Smooth muscle cell (in vitro differentiated cells): ENCODE data around the gene HOXB3. TPM values are rescaled to one million over a fixed set of nuclear protein-coding genes. Genes with fewer than 3 reads are reported as not detected.

Experiments used
- DNase-seq: peaks from one replicate; lab custom pipeline; 2025; ENCODE audit not compliant: unreplicated experiment; lab: John Stamatoyannopoulos, UW
- H2AFZ ChIP-seq: fragments of 200-600 bp; sonication (generic); 2 replicates; pipeline ENCODE4 v1.6.0; 2016; ENCODE audit warnings: antibody characterized with exemption, low read depth, mild to moderate bottlenecking
- H3F3A ChIP-seq: fragments of 200-600 bp; sonication (generic); 2 replicates; pipeline ENCODE4 v1.6.0; 2017; ENCODE audit warnings: antibody characterized with exemption, low read depth
- H3K27ac ChIP-seq: fragments of 200-600 bp; sonication (generic); 2 replicates; pipeline ENCODE4 v1.5.1; 2016; ENCODE audit warnings: low read depth, mild to moderate bottlenecking
- H3K27me3 ChIP-seq: fragments of 200-600 bp; sonication (generic); 2 replicates; pipeline ENCODE4 v1.6.1; 2016; ENCODE audit warnings: low read depth, mild to moderate bottlenecking
- H3K36me3 ChIP-seq: fragments of 200-600 bp; sonication (generic); 2 replicates; pipeline ENCODE4 v1.5.1; 2016; ENCODE audit warnings: low read depth
- H3K4me1 ChIP-seq: fragments of 200-600 bp; sonication (generic); 2 replicates; pipeline ENCODE4 v1.5.1; 2016; ENCODE audit warnings: low read depth
- H3K4me2 ChIP-seq: fragments of 200-600 bp; sonication (generic); 2 replicates; pipeline ENCODE4 v1.6.0; 2016; ENCODE audit warnings: mild to moderate bottlenecking
- H3K4me3 ChIP-seq: fragments of 200-600 bp; sonication (generic); 2 replicates; pipeline ENCODE4 v1.5.1; 2016; ENCODE audit warnings: mild to moderate bottlenecking
- H3K79me2 ChIP-seq: fragments of 200-600 bp; sonication (generic); 2 replicates; pipeline ENCODE4 v1.6.0; 2016; ENCODE audit warnings: low read depth, mild to moderate bottlenecking
- H3K9ac ChIP-seq: fragments of 200-600 bp; sonication (generic); 2 replicates; pipeline ENCODE4 v1.6.0; 2016; ENCODE audit warnings: low read depth
- H3K9me3 ChIP-seq: fragments of 200-600 bp; sonication (generic); replicated peaks from 2 replicates; pipeline ENCODE4 v1.5.1; 2016; ENCODE audit warnings: low read depth
- H4K20me1 ChIP-seq: fragments of 200-600 bp; sonication (generic); 2 replicates; pipeline ENCODE4 v1.6.0; 2016; ENCODE audit warnings: low read depth
- CTCF ChIP-seq: fragments of 200-600 bp; sonication (generic); IDR thresholded peaks from 2 replicates; pipeline ENCODE4 v1.5.1; 2017; ENCODE audit warnings: borderline replicate concordance, mild to moderate bottlenecking, antibody characterized with exemption; ENCODE audit not compliant: insufficient read depth, poor library complexity, severe bottlenecking
- WGBS: methylation state at CpG from one replicate; pipeline ENCODE4 v1.1.7; 2016; ENCODE audit warnings: low lambda C conversion rate; 5-methylcytosine and 5-hydroxymethylcytosine counted together
- microRNA counts: library from miRNA; unstranded; fragments of <30 nt; microRNA quantifications from one replicate; lab custom pipeline; 2016
- microRNA-seq: library from miRNA; unstranded; fragments of <30 nt; microRNA quantifications from one replicate; pipeline ENCODE4, GENCODE V29; 2016; ENCODE audit warnings: borderline number of aligned reads
- polyA plus RNA-seq: library from polyadenylated mRNA; unstranded; fragments of >200 nt; fragmentation: Nextera tagmentation; extraction: Ambion mirVana; gene quantifications from 2 replicates; pipeline ENCODE4 v1.2.1, GENCODE V29; 2016
- small RNA-seq: library from RNA; depleted of rRNA; stranded (forward); fragments of <200 nt; gene quantifications from one replicate; pipeline ENCODE3, GENCODE V24; 2014
- total RNA-seq: library from RNA; depleted of rRNA; stranded (reverse); fragments of >200 nt; gene quantifications from 2 replicates; pipeline ENCODE4 v1.2.3, GENCODE V29; 2014

HOXB3 gene
- total and polyA plus RNA-seq, 2 experiments from 2014 or later: 2.8 to 5.1 TPM

- Histone ChIP-seq H3K27ac (peak overlapping the region; percentile 92), H3K79me2 (no peaks in the 10 kb centered on the region), H3K4me1 (peaks cover 25% of the 10 kb centered on the region), H3K4me2 (peak overlapping the region; percentile 61), H3K36me3 (no peaks in the 10 kb centered on the region), H3F3A (peaks cover 56% of the 10 kb centered on the region), H3K27me3 (no peaks in the 10 kb centered on the region), H2AFZ (no peak overlapping the region), H3K9ac (peak overlapping the region; percentile 30), H4K20me1 (no peaks in the 10 kb centered on the region), H3K4me3 (no peak overlapping the region), H3K9me3 (no peaks in the 10 kb centered on the region)
- no peak for TF ChIP-seq CTCF
- DNase-seq: no peak
- 48% methylated on average over 5 of the region's 5 CpGs for WGBS
Observed at GRCh38 chr17:48499735-48500434, 90.2 kb downstream of the HOXB3 start.

DNA sequence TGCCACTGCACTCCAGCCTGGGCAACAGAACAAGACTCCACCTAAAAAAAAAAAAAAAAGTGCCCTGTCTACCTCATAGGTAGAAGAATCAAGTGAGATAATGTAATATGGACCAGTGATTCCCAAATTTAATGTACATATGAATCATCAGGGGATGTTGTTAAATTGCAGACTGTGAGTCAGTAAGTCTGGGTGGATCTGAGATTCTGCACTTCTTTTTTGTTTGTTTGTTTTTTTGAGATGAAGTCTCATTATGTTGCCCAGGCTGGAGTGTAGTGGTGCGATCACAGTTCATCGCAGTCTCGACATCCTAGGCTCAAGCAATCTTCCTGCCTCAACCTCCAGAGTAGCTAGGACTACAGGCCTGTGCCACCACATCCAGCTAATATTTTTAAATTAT is 90.8 kb downstream of the HOXB3 start:
- Histone ChIP-seq H4K20me1 (no peaks in the 10 kb centered on the region), H3K4me3 (no peak overlapping the region), H3K9me3 (no peaks in the 10 kb centered on the region), H3K4me1 (peaks cover 25% of the 10 kb centered on the region), H3K27ac (peak overlapping the region; percentile 92), H3K36me3 (no peaks in the 10 kb centered on the region), H2AFZ (no peak overlapping the region), H3K4me2 (peak overlapping the region; percentile 61), H3K9ac (no peak overlapping the region), H3F3A (peaks cover 52% of the 10 kb centered on the region), H3K27me3 (no peaks in the 10 kb centered on the region), H3K79me2 (no peaks in the 10 kb centered on the region)
- DNase-seq: no peak
- WGBS: 23% methylated on average over 3 of the region's 3 CpGs
- no peak for TF ChIP-seq CTCF

MicroRNAs within 50 kb of the gene (microRNA counts, 767-probe panel; counts per million panel counts)
- 7,929 counts per million, percentile 53 among the panel's probes with 10 or more counts for microRNA hsa-miR-10a-5p (lab: Ali Mortazavi, UCI)

Small RNA genes within 50 kb of the gene (microRNA-seq; reads per million reads assigned to microRNA genes)
- gene MIR196A1: 26.9 reads per million, percentile 35 among the genes with 10 or more reads in this experiment

Small RNA genes within 50 kb of the gene (small RNA-seq; reads per million reads assigned to genes)
- 3.4 reads per million, percentile 55 among the genes with 10 or more reads in this experiment for gene MIR196A1

Other genes starting within 250 kb of the HOXB3 start
- not detected in 2 replicates for gene SKAP1, start 160.0 kb downstream of the HOXB3 start, total RNA-seq
- gene SKAP1, start 160.0 kb downstream of the HOXB3 start, polyA plus RNA-seq: not detected in 2 replicates
- not detected in 2 replicates for gene HOXB1, start 59.2 kb downstream of the HOXB3 start, total RNA-seq
- not detected in 2 replicates for gene HOXB1, start 59.2 kb downstream of the HOXB3 start, polyA plus RNA-seq
- 16.9 and 40.4 TPM in 2 replicates for gene HOXB2, start 45.1 kb downstream of the HOXB3 start, total RNA-seq
- gene HOXB2, start 45.1 kb downstream of the HOXB3 start, polyA plus RNA-seq: 26.5 and 35.6 TPM in 2 replicates
- 0.72 and 2.6 TPM in 2 replicates for gene HOXB4, start 11.9 kb downstream of the HOXB3 start, total RNA-seq
- 0.96 and 1.0 TPM in 2 replicates for gene HOXB4, start 11.9 kb downstream of the HOXB3 start, polyA plus RNA-seq
- gene HOXB5, start 3.5 kb upstream of the HOXB3 start, total RNA-seq: 0.49 and 0.94 TPM in 2 replicates
- gene HOXB5, start 3.5 kb upstream of the HOXB3 start, polyA plus RNA-seq: 1.4 and 1.8 TPM in 2 replicates
- gene HOXB6, start 14.7 kb upstream of the HOXB3 start, total RNA-seq: 6.3 and 7.2 TPM in 2 replicates
- gene HOXB6, start 14.7 kb upstream of the HOXB3 start, polyA plus RNA-seq: 9.3 and 10.3 TPM in 2 replicates
- gene HOXB7, start 20.8 kb upstream of the HOXB3 start, total RNA-seq: 13.7 and 16.1 TPM in 2 replicates
- 29.7 and 33.4 TPM in 2 replicates for gene HOXB7, start 20.8 kb upstream of the HOXB3 start, polyA plus RNA-seq
- gene HOXB8, start 25.1 kb upstream of the HOXB3 start, total RNA-seq: 2.0 and 3.8 TPM in 2 replicates
- gene HOXB8, start 25.1 kb upstream of the HOXB3 start, polyA plus RNA-seq: 0.15 and 0.94 TPM in 2 replicates
- gene HOXB9, start 36.1 kb upstream of the HOXB3 start, total RNA-seq: 24.3 and 25.8 TPM in 2 replicates
- 6.9 and 13.8 TPM in 2 replicates for gene HOXB9, start 36.1 kb upstream of the HOXB3 start, polyA plus RNA-seq
- not detected in 2 replicates for gene PRAC1, start 132.3 kb upstream of the HOXB3 start, total RNA-seq
- 2.4 and 6.5 TPM in 2 replicates for gene PRAC1, start 132.3 kb upstream of the HOXB3 start, polyA plus RNA-seq
- gene PRAC2, start 132.9 kb upstream of the HOXB3 start, total RNA-seq: 3.5 and 8.4 TPM in 2 replicates
- 6.8 and 7.8 TPM in 2 replicates for gene PRAC2, start 132.9 kb upstream of the HOXB3 start, polyA plus RNA-seq
- 3.3 and 4.8 TPM in 2 replicates for gene HOXB13, start 138.5 kb upstream of the HOXB3 start, total RNA-seq
- 4.4 and 5.4 TPM in 2 replicates for gene HOXB13, start 138.5 kb upstream of the HOXB3 start, polyA plus RNA-seq
- 0.27 TPM in 1 of 2 replicates, not detected in the other for gene TTLL6, start 227.0 kb upstream of the HOXB3 start, total RNA-seq
- 0.41 TPM in 1 of 2 replicates, not detected in the other for gene TTLL6, start 227.0 kb upstream of the HOXB3 start, polyA plus RNA-seq
- 37.8 and 52.5 TPM in 2 replicates for gene CALCOCO2, start 240.8 kb upstream of the HOXB3 start, total RNA-seq
- 50.6 and 55.7 TPM in 2 replicates for gene CALCOCO2, start 240.8 kb upstream of the HOXB3 start, polyA plus RNA-seq